ENCODE measurements around the gene RHBDD3.
"Not testable (repeated sequence)": the region's sequence is repeated elsewhere in the genome, so short reads cannot be mapped to it uniquely, and the experiment has no call there.

RHBDD3 gene

DNA sequence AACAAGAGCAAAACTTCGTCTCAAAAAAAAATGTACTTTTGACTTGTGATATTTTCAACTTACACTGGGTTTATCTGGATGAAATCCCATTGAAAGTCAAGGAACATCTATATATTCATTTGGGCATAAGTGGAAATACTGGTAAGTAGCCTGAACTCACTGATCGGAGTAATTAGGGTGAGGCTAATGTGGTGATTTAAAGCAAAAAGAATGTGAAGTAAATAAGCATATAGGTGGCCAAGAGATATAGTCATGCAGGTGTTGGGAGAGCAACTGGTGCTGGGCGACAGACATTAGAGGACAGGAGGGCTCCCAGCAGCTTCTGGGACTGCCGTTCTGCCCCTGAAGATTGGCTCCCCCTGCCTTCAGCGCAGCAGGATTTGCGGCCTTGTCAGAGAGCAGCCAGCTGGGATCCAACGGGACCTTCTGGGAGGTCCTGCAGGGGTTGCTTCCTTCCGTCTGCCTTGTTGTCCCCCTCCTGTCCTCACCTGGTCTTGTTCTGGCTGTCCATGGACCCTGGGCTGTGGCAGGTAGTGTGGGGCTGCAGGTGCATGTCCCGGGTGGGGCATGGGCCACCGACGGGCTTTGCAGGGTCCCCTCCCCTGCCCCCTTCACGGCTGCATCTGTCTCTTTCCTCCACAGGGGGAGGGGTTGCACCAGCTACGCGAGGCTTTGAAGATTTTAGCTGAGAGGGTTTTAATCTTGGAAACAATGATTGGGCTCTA, 14.1 kb downstream of the RHBDD3 start:
- Histone ChIP-seq H3K9ac (ENCODE audit: low read length) (no peak overlapping the region), H3K27ac (ENCODE audit: low read depth, low read length) (no peak overlapping the region), H3K4me1 (ENCODE audit: insufficient read depth, low read length) (no peaks in the 10 kb centered on the region), H3K36me3 (ENCODE audit: insufficient read depth, low read length) (no peaks in the 10 kb centered on the region), H3K4me3 (ENCODE audit: low read depth in 1 of 2, low read length in 2 of 2) (no peak overlapping the region), H3K27me3 (ENCODE audit: control insufficient read depth in 1 of 2, insufficient read depth in 2 of 2, low read length in 2 of 2) (no peaks in the 10 kb centered on the region), H3K9me3 (ENCODE audit: low read length) (no peaks in the 10 kb centered on the region)

DNA sequence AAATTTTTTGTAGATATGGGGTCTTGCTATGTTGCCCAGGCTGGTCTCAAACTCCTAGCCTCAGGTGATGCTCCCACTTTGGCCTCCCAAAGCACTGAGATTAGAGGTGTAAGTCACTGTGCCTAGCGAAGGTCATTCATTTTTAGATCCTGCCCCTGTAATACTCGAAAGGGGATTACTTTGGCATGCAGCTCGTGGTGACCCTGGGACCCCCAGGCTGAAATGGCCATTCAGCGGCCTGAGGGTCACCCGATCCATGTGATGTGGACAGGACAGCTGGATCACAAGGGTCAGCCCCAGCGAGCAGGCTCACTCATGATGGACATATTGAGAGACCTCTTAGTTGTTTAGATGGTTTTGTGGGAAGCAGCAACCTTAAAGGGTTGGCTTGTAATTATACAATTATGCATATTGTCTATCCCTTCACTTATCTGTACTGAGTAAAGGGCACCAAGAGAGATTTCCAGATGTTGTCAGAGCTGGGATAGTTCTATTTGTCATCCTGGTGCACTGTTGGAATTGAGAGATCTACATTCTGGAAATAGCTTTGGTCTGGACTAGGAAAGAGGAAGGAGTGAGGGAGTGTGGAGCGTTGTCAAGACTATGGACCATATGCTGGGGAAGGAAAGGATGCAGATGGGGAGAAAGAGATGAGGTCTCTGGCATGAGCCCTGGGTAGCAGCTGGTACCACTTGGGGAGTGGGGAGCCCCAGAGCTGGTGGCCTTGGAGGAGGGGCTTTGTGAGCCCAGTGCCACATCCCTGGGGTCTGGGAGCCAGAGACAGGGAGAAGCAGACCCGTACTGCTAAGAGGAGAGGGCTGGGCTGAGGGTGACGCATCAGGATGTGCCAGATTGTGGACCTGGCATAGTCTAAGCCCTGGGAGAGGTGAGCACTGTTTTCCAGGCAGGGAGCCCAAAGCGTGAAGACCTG, 15.5 kb downstream of the RHBDD3 start:
- H3K27ac ChIP-seq (ENCODE audit: low read depth, low read length): no peak overlapping the region
- no peak overlapping the region for H3K4me3 ChIP-seq (ENCODE audit: low read depth in 1 of 2, low read length in 2 of 2)
- H3K9ac ChIP-seq (ENCODE audit: low read length): no peak overlapping the region
- no peaks in the 10 kb centered on the region for H3K4me1 ChIP-seq (ENCODE audit: insufficient read depth, low read length)
- no peaks in the 10 kb centered on the region for H3K27me3 ChIP-seq (ENCODE audit: control insufficient read depth in 1 of 2, insufficient read depth in 2 of 2, low read length in 2 of 2)
- H3K9me3 ChIP-seq (ENCODE audit: low read length): no peaks in the 10 kb centered on the region
- no peaks in the 10 kb centered on the region for H3K36me3 ChIP-seq (ENCODE audit: insufficient read depth, low read length)

DNA sequence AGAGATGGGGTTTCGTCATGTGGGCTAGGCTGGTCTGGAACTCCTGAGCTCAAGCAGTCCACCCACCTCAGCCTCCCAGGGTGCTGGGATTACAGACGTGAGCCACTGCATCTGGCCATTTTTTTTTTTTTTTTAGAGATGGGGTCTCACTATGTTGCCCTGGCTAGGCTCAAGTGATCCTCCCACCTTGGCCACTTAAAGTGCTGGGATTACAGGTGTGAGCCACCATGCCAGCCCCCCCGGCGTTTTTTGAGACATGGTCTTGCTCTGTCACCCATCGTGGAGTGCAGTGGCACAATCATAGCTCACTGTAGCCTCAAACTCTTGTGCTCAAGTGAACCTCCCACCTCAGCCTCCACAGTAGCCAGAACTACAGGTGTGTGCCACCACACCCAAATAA, 16.5 kb downstream of the RHBDD3 start:
- H3K27me3 ChIP-seq (ENCODE audit: control insufficient read depth in 1 of 2, insufficient read depth in 2 of 2, low read length in 2 of 2): no peaks in the 10 kb centered on the region
- no peaks in the 10 kb centered on the region for H3K36me3 ChIP-seq (ENCODE audit: insufficient read depth, low read length)
- H3K9me3 ChIP-seq (ENCODE audit: low read length): no peaks in the 10 kb centered on the region
- H3K4me1 ChIP-seq (ENCODE audit: insufficient read depth, low read length): no peaks in the 10 kb centered on the region
- H3K9ac ChIP-seq (ENCODE audit: low read length): no peak overlapping the region
- no peak overlapping the region for H3K27ac ChIP-seq (ENCODE audit: low read depth, low read length)
- no peak overlapping the region for H3K4me3 ChIP-seq (ENCODE audit: low read depth in 1 of 2, low read length in 2 of 2)

DNA sequence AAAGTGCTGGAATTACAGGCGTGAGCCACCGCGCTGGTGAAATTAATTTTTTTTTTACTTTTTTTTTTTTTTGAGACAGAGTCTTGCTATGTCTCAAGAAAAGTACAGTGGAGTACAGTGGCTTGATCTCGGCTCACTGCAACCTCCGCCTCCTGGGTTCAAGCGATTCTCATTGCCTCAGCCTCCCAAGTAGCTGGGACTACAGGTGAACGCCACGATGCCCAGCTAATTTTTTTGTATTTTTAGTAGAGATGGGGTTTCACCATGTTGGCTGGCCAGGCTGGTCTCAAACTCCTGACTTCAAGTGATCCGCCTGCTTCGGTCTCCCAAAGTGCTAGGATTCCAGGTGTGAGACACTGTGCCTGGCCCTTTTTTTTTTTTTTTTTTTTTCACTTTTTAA, 19.9 kb downstream of the RHBDD3 start:
- not testable (repeated sequence) for H3K27me3 ChIP-seq (ENCODE audit: control insufficient read depth in 1 of 2, insufficient read depth in 2 of 2, low read length in 2 of 2); H3K4me1 ChIP-seq (ENCODE audit: insufficient read depth, low read length); H3K4me3 ChIP-seq (ENCODE audit: low read depth in 1 of 2, low read length in 2 of 2); H3K36me3 ChIP-seq (ENCODE audit: insufficient read depth, low read length); H3K9ac ChIP-seq (ENCODE audit: low read length); H3K9me3 ChIP-seq (ENCODE audit: low read length); H3K27ac ChIP-seq (ENCODE audit: low read depth, low read length)

DNA sequence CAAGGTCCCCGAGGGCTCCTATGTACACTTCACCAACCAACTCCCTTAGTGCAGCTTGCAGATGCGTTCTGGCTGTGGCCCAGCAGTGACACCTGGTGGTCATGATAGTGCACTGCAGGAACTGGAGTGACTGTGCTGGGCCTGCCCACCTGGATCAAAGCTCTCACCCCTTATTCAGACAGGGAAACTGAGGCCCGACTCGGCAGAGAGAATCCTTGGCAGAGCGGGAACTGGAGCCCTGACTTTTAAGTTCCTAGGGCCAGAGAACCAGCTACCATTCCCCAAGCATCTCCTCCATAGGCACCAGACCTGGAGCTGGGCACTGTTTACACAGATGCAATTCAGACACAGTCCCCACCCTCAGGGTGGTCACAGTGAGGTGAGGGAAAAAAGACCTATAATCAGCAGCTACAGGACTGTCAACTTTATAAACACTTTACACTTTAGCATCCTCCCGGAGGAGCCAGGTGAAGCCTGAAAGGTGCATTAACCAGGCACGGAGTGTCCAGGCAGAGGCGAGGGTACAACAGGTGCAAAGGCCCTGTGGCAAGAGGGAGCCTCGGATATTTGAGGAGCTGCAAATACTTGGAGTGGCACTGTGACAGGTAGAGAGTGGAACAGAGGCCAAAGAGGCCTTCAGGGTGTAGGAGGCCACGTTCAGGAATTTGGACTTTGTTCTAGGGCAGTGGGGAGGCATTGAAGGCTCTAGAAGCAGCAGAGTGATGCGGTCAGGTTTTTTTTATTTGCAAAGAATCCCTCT, 22.0 kb downstream of the RHBDD3 start:
- Histone ChIP-seq H3K27ac (ENCODE audit: low read depth, low read length) (no peak overlapping the region), H3K9ac (ENCODE audit: low read length) (no peak overlapping the region), H3K4me1 (ENCODE audit: insufficient read depth, low read length) (peaks cover 6% of the 10 kb centered on the region), H3K36me3 (ENCODE audit: insufficient read depth, low read length) (no peaks in the 10 kb centered on the region), H3K9me3 (ENCODE audit: low read length) (no peaks in the 10 kb centered on the region), H3K4me3 (ENCODE audit: low read depth in 1 of 2, low read length in 2 of 2) (no peak overlapping the region), H3K27me3 (ENCODE audit: control insufficient read depth in 1 of 2, insufficient read depth in 2 of 2, low read length in 2 of 2) (no peaks in the 10 kb centered on the region)

DNA sequence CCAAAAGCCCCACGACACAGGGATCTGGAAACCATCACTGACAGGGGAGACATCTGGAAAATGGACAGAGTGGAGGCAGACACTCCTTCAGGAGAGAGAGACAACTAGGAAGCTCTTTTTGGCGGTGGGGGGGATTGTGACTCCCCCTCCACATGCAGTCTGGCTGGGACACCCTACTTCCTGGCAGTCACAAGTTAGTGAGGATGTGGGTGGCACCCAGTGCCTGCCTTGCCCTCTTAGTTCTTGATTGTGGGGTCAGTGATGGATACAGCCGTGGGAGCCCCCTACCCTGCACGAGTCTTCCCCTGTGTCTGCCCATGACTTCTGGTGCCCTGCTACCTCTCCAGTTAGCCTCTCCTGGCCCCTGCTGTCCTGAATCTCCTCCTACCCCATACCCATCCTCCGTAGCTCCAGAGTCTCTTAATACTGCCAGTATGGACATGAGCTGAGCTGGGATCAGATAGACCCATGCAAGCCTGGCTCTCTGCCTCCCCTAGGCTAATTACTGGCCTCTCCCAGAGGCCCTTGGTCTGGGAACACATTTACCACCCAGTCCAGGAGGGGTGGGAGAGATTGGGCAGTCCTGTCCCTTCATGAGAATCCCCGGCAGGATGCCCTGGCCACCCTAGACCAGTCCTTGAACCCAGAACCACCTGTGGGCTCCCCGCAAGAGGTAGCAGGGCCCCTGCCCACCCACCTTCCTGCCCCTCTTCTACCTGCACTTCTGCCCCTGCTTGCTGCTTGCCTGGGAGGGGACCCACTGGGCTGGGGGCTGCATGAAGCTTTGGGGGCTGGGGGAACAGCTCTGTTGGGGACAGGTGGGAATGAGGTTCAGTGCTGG, 22.8 kb downstream of the RHBDD3 start:
- Histone ChIP-seq H3K27ac (ENCODE audit: low read depth, low read length) (no peak overlapping the region), H3K9me3 (ENCODE audit: low read length) (no peaks in the 10 kb centered on the region), H3K9ac (ENCODE audit: low read length) (no peak overlapping the region), H3K4me1 (ENCODE audit: insufficient read depth, low read length) (peaks cover 6% of the 10 kb centered on the region), H3K4me3 (ENCODE audit: low read depth in 1 of 2, low read length in 2 of 2) (no peak overlapping the region), H3K36me3 (ENCODE audit: insufficient read depth, low read length) (no peaks in the 10 kb centered on the region), H3K27me3 (ENCODE audit: control insufficient read depth in 1 of 2, insufficient read depth in 2 of 2, low read length in 2 of 2) (no peaks in the 10 kb centered on the region)

DNA sequence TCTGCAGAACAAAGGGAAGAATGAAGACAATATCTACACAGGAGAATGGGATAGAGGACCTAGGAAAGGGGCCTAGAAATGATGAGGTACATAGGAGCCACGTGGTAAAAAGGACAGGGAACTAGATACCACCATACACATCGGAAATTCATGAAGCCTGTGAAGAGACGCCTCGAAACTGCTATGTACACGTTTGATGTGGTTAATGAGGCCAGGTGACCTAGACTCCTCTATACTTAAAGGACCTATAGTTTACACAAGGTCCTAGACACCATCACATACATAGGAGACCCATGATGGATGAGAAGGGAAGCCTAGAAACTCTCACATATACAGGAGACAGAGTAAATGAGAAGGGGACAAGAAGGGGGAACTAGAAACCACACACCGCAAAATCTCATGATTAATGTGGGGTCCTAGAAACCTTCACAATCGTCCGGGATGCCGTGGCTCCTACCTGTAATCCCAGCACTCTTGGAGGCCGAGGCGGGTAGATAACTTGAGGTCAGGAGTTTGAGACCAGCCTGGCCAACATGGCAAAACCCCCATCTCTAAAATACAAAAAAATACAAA, 23.8 kb downstream of the RHBDD3 start:
- Histone ChIP-seq H3K36me3 (ENCODE audit: insufficient read depth, low read length) (no peaks in the 10 kb centered on the region), H3K27me3 (ENCODE audit: control insufficient read depth in 1 of 2, insufficient read depth in 2 of 2, low read length in 2 of 2) (no peaks in the 10 kb centered on the region), H3K4me1 (ENCODE audit: insufficient read depth, low read length) (peaks cover 6% of the 10 kb centered on the region), H3K4me3 (ENCODE audit: low read depth in 1 of 2, low read length in 2 of 2) (no peak overlapping the region), H3K9ac (ENCODE audit: low read length) (no peak overlapping the region), H3K27ac (ENCODE audit: low read depth, low read length) (no peak overlapping the region), H3K9me3 (ENCODE audit: low read length) (no peaks in the 10 kb centered on the region)

DNA sequence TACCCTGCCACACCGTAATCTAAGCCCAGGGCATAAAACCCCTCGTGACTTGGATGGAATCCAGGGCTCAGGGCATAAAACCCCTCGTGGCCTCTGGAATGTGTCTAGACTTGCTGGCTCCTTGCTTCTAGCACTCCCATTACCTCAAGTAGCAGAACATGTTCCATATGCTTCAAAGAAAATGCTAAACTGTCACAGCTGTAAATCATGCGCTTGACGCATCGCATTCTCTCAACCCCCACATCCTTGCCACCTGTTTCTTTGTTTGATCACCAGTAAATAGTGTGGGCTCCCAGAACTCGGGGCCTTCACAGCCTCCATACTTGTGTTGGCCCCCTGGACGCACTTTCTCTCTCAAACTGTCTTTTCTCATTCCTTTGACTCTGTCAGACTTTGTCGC, 27.3 kb downstream of the RHBDD3 start:
- not testable (repeated sequence) for H3K4me3 ChIP-seq (ENCODE audit: low read depth in 1 of 2, low read length in 2 of 2); H3K4me1 ChIP-seq (ENCODE audit: insufficient read depth, low read length); H3K9me3 ChIP-seq (ENCODE audit: low read length); H3K27me3 ChIP-seq (ENCODE audit: control insufficient read depth in 1 of 2, insufficient read depth in 2 of 2, low read length in 2 of 2); H3K9ac ChIP-seq (ENCODE audit: low read length); H3K36me3 ChIP-seq (ENCODE audit: insufficient read depth, low read length); H3K27ac ChIP-seq (ENCODE audit: low read depth, low read length)

DNA sequence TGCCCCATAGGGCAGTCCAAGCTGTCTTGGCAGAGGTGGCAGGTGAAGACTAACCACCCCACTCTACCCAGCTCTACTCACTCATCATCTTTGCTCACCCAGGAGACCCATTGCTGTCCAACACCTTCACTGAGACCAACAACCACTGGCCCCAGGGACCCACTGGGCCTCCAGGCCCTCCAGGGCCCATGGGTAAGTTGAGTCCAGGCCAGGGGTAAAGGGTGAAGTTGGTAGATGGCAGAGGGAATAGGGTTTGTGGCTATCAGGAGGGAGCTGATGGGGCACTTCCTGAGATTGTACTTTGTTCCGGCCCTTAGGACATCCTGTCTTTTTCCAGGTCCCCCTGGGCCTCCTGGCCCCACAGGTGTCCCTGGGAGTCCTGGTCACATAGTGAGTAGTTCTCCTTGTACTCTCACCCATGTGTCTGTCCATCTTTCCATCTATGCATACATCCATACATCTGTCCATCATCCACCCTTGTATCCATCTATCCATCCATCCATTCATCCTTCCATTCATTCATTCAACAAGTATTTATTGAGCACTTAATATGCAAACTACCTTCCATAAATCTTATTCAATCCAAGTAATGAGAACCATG, 34.4 kb downstream of the RHBDD3 start:
- no peaks in the 10 kb centered on the region for H3K4me1 ChIP-seq (ENCODE audit: insufficient read depth, low read length)
- no peak overlapping the region for H3K9ac ChIP-seq (ENCODE audit: low read length)
- no peak overlapping the region for H3K27ac ChIP-seq (ENCODE audit: low read depth, low read length)
- H3K27me3 ChIP-seq (ENCODE audit: control insufficient read depth in 1 of 2, insufficient read depth in 2 of 2, low read length in 2 of 2): no peaks in the 10 kb centered on the region
- no peaks in the 10 kb centered on the region for H3K36me3 ChIP-seq (ENCODE audit: insufficient read depth, low read length)
- no peak overlapping the region for H3K4me3 ChIP-seq (ENCODE audit: low read depth in 1 of 2, low read length in 2 of 2)
- H3K9me3 ChIP-seq (ENCODE audit: low read length): no peaks in the 10 kb centered on the region

Measured in muscle layer of colon (tissue), 2 donors.